ENCODE measurements around the gene CCT3.
"Not testable (repeated sequence)": the region's sequence is repeated elsewhere in the genome, so short reads cannot be mapped to it uniquely, and the experiment has no call there.

The CCT3 gene

GRCh38 chr1:156338180-156338976 is at the start of gene CCT3, which contains the start of gene TSACC:
Gene CCT3, minus strand, starts transcription at chr1:156338292. Its CDS starts 108 bp downstream, at chr1:156338184.
Gene TSACC, plus strand, starts transcription at chr1:156338526. Its CDS starts 1,232 bp downstream, at chr1:156339758.
- DNase-seq, result peak; percentile 100

- no peak for DNase-seq
Observed at GRCh38 chr1:156387870-156388173, 49.7 kb upstream of the CCT3 start.

GRCh38 chr1:156386949-156387869 is 49.1 kb upstream of the CCT3 start:
- no peak for DNase-seq

DNA sequence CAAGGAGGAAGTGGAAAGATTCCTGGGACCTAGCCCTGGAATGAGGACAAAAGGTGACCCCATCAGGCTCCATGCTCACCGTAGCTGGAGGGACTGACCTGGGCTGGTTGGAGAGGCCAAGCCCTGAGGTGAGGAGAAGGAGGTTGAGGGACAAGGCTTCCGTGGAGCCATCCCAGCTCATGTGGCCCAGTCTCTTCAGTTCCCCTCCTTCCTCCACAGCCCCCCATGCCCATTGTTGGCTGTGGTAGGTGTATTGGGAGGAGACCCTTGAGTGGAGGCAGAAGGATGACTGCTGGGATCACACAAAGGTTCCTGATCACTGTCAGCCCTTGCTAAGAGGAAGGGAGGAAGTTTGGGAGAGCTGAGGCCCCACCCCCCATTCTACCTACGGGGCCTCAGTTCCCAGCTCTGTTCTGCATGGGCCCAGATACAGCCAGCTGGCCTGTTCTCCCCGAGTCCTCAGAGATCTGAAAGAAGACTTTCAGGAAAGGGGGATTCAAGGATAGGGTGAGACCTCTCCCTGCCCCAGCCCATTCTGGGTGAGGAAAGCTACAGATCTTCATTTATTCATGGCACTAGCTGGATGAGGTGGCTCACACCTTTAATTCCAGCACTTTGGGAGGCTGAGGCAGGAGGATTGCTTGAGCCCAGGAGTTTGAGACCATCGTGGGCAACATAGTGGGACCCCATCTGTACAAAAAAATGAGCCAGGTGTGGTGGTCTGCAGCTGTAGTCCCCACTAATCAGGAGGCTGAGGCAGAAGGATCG is 48.2 kb upstream of the CCT3 start:
- no peak for DNase-seq

DNA sequence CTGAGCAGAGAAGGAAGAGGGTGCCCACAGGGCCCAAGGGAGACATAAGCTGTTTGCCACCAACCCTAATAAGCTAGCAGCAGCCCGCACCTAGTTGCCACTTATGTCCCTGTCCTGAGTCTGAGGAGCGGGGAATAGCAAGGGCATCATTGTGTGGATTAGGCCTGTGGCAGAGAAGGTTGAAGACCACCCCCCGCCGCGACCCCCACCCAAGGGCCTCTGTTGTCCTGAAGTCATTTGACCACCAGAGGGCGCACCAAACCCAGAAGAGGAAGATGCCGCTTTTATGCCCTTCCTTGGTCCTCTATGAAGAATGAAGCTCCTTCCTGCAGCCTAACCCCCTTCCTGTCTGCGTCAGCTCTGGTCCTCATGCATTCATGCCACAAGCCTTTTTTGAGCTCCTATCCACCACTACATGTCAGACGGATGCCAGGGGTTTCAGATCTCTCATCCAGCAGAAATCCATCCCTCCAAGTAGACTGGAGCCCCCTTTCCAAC is 47.5 kb upstream of the CCT3 start:
- DNase-seq, result peak; percentile 92

DNA sequence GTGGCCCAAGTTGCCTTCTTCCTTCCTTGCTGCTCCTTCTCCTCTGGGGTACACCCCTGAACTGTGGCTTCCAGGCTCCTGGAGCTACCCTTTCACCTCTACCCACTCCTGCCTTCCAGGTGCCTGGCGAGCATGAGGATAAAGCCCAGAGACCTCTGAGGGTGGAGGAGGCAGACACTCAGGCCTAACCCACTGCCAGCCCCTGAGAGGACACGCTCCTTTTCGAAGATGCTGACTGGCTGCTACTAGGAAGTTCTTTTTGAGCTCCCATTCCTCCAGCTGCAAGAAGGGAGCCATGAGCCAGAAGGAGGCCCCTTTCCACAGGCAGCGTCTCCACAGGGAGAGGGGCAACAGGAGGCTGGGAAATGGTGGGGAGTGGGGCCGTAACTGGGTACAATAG is 46.6 kb upstream of the CCT3 start:
- no peak for DNase-seq

- no peak for DNase-seq
Observed at GRCh38 chr1:156384007-156384406, 45.9 kb upstream of the CCT3 start.

DNA sequence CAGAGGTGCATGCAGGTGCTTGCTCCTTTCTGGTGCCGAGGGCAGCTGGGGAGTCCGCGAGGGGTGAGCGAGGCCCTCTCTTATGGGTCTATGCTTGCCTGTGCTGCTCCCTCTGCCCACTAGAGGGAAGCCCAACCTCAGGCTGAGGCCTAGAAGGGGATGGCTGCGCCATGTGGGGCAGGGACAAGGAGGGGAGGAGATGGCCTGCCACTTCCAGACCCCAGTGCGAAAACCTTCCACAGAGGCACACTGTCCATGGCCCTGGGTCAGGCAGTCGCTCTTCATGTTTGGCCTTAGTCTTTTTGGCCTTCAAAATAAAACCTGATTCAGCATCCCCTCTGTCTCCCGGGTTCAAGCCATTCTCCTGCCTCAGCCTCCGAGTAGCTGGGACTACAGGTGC is 44.9 kb upstream of the CCT3 start:
- peak; percentile 86 for DNase-seq

DNA sequence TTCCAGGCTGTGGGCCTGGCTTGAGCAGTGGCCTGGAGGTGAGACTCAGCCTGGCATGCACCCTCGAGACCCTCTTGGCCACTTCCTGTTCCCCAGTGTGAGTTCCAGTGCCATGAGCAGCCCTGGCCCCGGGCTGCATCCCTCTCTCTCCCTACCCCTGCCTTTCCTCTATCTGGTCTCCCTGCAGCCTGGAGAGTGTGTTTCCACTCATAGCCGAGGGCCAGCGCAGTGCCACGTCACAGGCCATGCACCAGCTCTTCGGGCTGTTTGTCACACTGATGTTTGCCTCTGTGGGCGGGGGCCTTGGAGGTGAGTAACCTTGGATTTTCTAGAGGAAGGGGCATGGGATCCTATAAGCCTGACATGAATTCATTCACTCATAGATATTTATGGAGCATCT is 44.5 kb upstream of the CCT3 start:
- no peak for DNase-seq

DNA sequence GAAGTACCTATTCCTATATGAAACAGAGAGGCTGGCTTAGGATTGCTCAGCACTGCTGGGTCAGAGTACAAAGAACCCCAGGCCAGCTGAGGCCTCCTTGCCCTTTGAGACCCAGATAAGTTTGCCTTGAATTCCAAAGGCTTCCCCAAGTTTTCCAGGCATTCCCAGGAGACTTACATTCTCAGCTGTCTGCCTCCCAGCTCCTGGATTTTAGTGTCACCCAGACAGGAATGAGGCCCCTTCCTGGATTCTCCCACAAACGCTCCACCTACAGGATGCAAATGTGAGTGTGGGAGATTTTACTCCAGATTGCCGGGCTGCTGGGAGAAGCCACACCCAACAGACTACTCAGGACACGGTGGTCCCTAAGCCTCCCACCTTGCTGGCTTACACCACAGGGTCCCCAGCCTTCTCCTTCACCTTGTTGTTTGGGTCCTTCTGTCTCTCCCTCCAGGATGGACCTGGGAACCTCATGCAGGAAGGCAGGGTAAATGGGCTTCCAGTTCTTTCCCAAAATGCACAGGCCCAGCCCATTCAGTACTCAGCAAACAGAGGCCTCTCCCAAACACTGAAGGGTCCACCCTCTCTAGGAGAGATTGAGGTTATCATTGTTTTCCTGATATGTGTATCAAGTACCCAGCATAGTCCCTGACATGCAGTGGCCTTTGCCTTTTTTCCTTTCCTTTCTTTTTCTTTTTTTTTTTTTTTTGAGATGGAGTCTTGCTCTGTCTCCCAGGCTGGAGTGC is 41.5 kb upstream of the CCT3 start:
- DNase-seq, result no peak

- DNase-seq, result no peak
Observed at GRCh38 chr1:156378557-156378956, 40.5 kb upstream of the CCT3 start.

GRCh38 chr1:156376958-156377919 is 39.1 kb upstream of the CCT3 start:
- DNase-seq, result no peak

- no peak for DNase-seq
Observed at GRCh38 chr1:156376146-156376545, 38.1 kb upstream of the CCT3 start.

GRCh38 chr1:156373546-156373945 is 35.5 kb upstream of the CCT3 start:
- no peak for DNase-seq

- DNase-seq, result no peak
Observed at GRCh38 chr1:156372876-156373275, 34.8 kb upstream of the CCT3 start.

DNA sequence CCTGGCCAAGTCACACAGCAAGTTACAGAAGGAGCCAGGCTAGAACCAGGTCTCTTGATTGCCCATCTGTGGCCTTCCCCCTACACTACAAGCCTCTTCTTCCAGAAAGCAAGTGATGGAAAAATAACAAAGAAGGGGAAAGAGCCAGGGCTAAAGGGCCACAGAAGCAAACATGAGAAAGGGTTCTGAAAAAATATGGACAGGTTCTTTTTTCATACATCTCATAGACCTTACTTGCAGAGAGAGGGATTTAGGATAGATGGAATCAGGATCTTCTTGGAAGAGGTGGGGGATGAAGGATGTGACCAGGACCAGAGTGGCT is 34.1 kb upstream of the CCT3 start:
- no peak for DNase-seq

GRCh38 chr1:156371553-156372264 is 33.6 kb upstream of the CCT3 start:
- DNase-seq, result no peak

DNA sequence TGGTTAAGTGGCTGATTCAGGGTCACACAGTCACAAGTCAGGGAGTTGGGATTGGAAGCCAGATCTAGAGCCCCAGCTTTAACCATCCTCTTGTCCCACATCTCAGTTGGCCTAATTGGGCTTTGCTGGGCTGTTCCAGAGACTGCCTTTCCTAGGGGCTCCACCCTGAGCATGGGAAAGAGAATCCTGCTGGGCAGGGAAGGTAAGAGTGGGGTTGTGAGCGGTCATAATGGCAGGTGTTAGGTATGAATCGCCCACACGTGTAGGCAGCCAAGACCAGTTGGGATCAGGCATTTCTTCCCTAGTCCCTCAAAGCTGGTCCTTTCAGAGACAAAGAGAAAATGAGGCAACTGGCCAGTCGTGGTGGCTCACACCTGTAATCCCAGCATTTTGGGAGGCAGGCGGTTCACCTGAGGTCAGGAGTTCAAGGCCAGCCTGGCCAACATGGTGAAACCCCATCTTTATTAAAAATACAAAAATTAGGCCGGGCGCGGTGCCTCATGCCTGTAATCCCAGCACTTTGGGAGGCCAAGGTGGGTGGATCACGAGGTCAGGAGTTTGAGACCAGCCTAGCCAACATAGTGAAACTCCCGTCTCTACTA is 31.7 kb upstream of the CCT3 start:
- not testable (repeated sequence) for DNase-seq

GRCh38 chr1:156368889-156369684 is 31.0 kb upstream of the CCT3 start, which contains the start of gene RHBG:
Gene RHBG, plus strand, starts transcription at chr1:156369211. Its CDS starts 39 bp downstream, at chr1:156369250.
- peak; percentile 68 for DNase-seq

Data from activated effector memory CD4-positive, alpha-beta T cell treated with anti-CD3 and anti-CD28 coated beads, Interleukin-2, amount 50 U/mL, for 16 hours (primary cell).